Endothelial cell of umbilical vein (primary cell): ENCODE data around the gene MISP3.

ENCODE experiments used
- CTCF ChIP-seq, 2 donors: IDR thresholded peaks; 1 replicate in 1 of 2; 2 replicates in 1 of 2; pipeline ENCODE4 v1.5.1; 2011; ENCODE audit warnings: low read length in 2 of 2, mild to moderate bottlenecking in 2 of 2, moderate library complexity in 2 of 2, control low read depth in 1 of 2, inconsistent platforms in 1 of 2, low read depth in 1 of 2; ENCODE audit not compliant: insufficient read depth in 1 of 2; ENCODE audit errors: extremely low read depth in 1 of 2
- EZH2 ChIP-seq: IDR thresholded peaks from 2 replicates; pipeline ENCODE4 v1.6.1; 2012; ENCODE audit warnings: borderline replicate concordance, low read depth, mild to moderate bottlenecking, moderate library complexity, low read length, inconsistent platforms; ENCODE audit not compliant: severe bottlenecking
- FOS ChIP-seq: IDR thresholded peaks from 2 replicates; pipeline ENCODE4 v1.6.1; 2011; ENCODE audit warnings: mild to moderate bottlenecking, low read length, moderate library complexity, borderline replicate concordance; ENCODE audit not compliant: insufficient read depth
- GATA2 ChIP-seq: IDR thresholded peaks from 2 replicates; pipeline ENCODE4 v1.7.0; 2011; ENCODE audit warnings: low read depth, mild to moderate bottlenecking, moderate library complexity, mixed read lengths, low read length; ENCODE audit not compliant: insufficient read length, insufficient read depth
- JUN ChIP-seq: IDR thresholded peaks from 2 replicates; pipeline ENCODE4 v1.6.1; 2011; ENCODE audit warnings: borderline replicate concordance, low read depth; ENCODE audit not compliant: insufficient read length, insufficient read depth
- MAX ChIP-seq: IDR thresholded peaks from 2 replicates; pipeline ENCODE4 v1.6.1; 2011; ENCODE audit not compliant: insufficient read depth, insufficient read length
- POLR2A ChIP-seq: IDR thresholded peaks from 2 replicates; pipeline ENCODE4 v1.6.1; 2012; ENCODE audit warnings: low read depth, mild to moderate bottlenecking, control low read depth, low read length
- POLR2AphosphoS5 ChIP-seq: IDR thresholded peaks from 2 replicates; pipeline ENCODE4 v1.6.1; 2012; ENCODE audit warnings: low read depth, mild to moderate bottlenecking, control low read depth, low read length, moderate library complexity; ENCODE audit not compliant: insufficient read depth

GRCh38 chr19:14112809-14113385 lies 40.3 kb downstream of the MISP3 start:
- no peak for TF ChIP-seq EZH2
- TF ChIP-seq POLR2AphosphoS5, result no peak
- TF ChIP-seq CTCF (IDR thresholded peaks at IDR 0.05; ENCODE audit: extremely low read depth in 1 of 2, insufficient read depth in 1 of 2, low read depth in 1 of 2, low read length in 2 of 2), result no peak
- no peak for TF ChIP-seq MAX
- no peak for TF ChIP-seq FOS
- no peak for TF ChIP-seq POLR2A
- no peak for TF ChIP-seq GATA2
- no peak for TF ChIP-seq JUN
